CD4-positive, alpha-beta memory T cell (primary cell): ENCODE data around the gene GALNTL6. TPM values are rescaled to one million over a fixed set of nuclear protein-coding genes. Genes with fewer than 3 reads are reported as not detected.

Experiments
- CTCF ChIA-PET: fragments of 350-600 bp; sonication (Branson Sonifier 250); formaldehyde crosslinking; loops from one replicate; lab custom pipeline; 2021; ENCODE audit warnings: inconsistent platforms; ENCODE audit not compliant: partially characterized antibody; lab: Charles Lee
- POLR2A ChIA-PET: fragments of 350-600 bp; sonication (Branson Sonifier 250); formaldehyde crosslinking; loops from one replicate; lab custom pipeline; 2021; ENCODE audit not compliant: partially characterized antibody; lab: Charles Lee
- DNase-seq, 5 donors: peaks; one replicate each; pipeline versions ENCODE4 v3.0.0 to v3.0.0-alpha.2; 2020 to 2022; ENCODE audit warnings: mixed read lengths in 1 of 5
- H3K27ac ChIP-seq: one replicate; pipeline ENCODE4 v1.7.0; 2013; ENCODE audit warnings: low read depth, low read length
- H3K27me3 ChIP-seq: 2 replicates; pipeline ENCODE4 v1.7.0; 2013; ENCODE audit warnings: mild to moderate bottlenecking, low read length, moderate library complexity; ENCODE audit not compliant: insufficient read depth
- H3K36me3 ChIP-seq: 2 replicates; pipeline ENCODE4 v1.7.0; 2013; ENCODE audit warnings: mild to moderate bottlenecking, low read length, moderate library complexity; ENCODE audit not compliant: insufficient read depth
- H3K4me1 ChIP-seq: 2 replicates; pipeline ENCODE4 v1.7.0; 2013; ENCODE audit warnings: mild to moderate bottlenecking, low read length, moderate library complexity; ENCODE audit not compliant: insufficient read depth
- H3K4me3 ChIP-seq, 2 donors: one replicate each; pipeline ENCODE4 v1.7.0; 2013; ENCODE audit warnings: low read length in 2 of 2, mild to moderate bottlenecking in 1 of 2
- H3K9me3 ChIP-seq, 2 donors: one replicate each; pipeline ENCODE4 v1.7.0; 2013; ENCODE audit warnings: low read length in 2 of 2, control low read depth in 1 of 2; ENCODE audit not compliant: control insufficient read depth in 1 of 2
- H3K27ac Mint-ChIP-seq, 7 donors: one replicate each; pipeline ENCODE4 v1.8.0; 2020 to 2021; ENCODE audit warnings: mixed read lengths in 7 of 7, mild to moderate bottlenecking in 6 of 7, inconsistent platforms in 3 of 7, moderate library complexity in 3 of 7
- H3K27me3 Mint-ChIP-seq, 2 donors: one replicate each; pipeline ENCODE4 v1.8.0; 2020 to 2021; ENCODE audit warnings: mixed read lengths in 2 of 2
- H3K36me3 Mint-ChIP-seq, 2 donors: one replicate each; pipeline ENCODE4 v1.8.0; 2020 to 2021; ENCODE audit warnings: mixed read lengths in 2 of 2, inconsistent platforms in 1 of 2, mild to moderate bottlenecking in 1 of 2
- H3K4me1 Mint-ChIP-seq, 4 donors: one replicate each; pipeline ENCODE4 v1.8.0; 2020 to 2021; ENCODE audit warnings: mixed read lengths in 4 of 4, mild to moderate bottlenecking in 1 of 4
- H3K4me3 Mint-ChIP-seq, 8 donors: one replicate each; pipeline ENCODE4 v1.8.0; 2020 to 2021; ENCODE audit warnings: mixed read lengths in 8 of 8, mild to moderate bottlenecking in 7 of 8, moderate library complexity in 6 of 8, inconsistent platforms in 3 of 8
- H3K9me3 Mint-ChIP-seq, 8 donors: one replicate each; pipeline ENCODE4 v1.8.0; 2020 to 2021; ENCODE audit warnings: mixed read lengths in 8 of 8, mild to moderate bottlenecking in 5 of 8, inconsistent platforms in 3 of 8, moderate library complexity in 1 of 8
- intact Hi-C: fragments of 100-400 bp; cut with micrococcal nuclease; formaldehyde crosslinking; loops from one replicate; pipeline ENCODE4 v1.15.1; 2023
- polyA plus RNA-seq, 2 donors: library from polyadenylated mRNA; unstranded; fragments of 300-500 nt; fragmentation: Illumina TruSeq; gene quantifications; one replicate each; pipeline ENCODE4 v1.2.3, GENCODE V29; 2021
- total RNA-seq, 2 experiments: library from RNA; stranded (reverse); gene quantifications; one replicate each; pipeline ENCODE4 v1.2.3, GENCODE V29; 2021

Gene GALNTL6
- total and polyA plus RNA-seq, 4 experiments from 2014 or later: not detected

DNA sequence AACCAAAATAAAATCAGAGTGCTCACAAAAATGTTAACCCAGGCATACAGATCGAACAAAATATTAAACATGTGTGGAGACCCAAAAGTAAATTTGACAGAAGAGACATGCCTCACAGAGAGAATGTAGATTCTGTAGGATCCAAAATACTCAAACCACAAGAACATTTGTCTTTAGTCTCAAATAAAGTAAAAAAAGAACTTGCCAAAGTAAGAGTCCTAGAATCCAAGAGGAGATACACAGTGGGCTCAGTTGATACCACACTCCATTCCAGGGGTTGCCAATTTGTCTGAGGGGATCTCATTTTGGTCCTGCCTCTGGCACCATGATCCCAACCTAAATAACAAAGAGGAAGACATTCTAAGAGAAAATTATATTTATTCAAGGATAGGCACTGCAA lies 316.4 kb downstream of the GALNTL6 start:
- intact Hi-C loops: no loop called here
- H3K4me3 Mint-ChIP-seq: no peak overlapping the region
- H3K36me3 ChIP-seq: no peaks in the 10 kb centered on the region
- H3K4me1 Mint-ChIP-seq: no peaks in the 10 kb centered on the region
- H3K27me3 Mint-ChIP-seq: no peaks in the 10 kb centered on the region
- H3K27ac ChIP-seq: no peak overlapping the region
- H3K27me3 ChIP-seq: no peaks in the 10 kb centered on the region
- H3K36me3 Mint-ChIP-seq: no peaks in the 10 kb centered on the region
- peaks cover 0 to 9% (median 4%) of the 10 kb centered on the region in 8 donors for H3K9me3 Mint-ChIP-seq
- ChIA-PET POLR2A (no interaction called here), CTCF (no interaction called here)
- H3K4me1 ChIP-seq: no peaks in the 10 kb centered on the region
- H3K27ac Mint-ChIP-seq: no peak overlapping the region
- no peak overlapping the region for H3K4me3 ChIP-seq
- no peak for DNase-seq
- H3K9me3 ChIP-seq: peaks cover 0 to 3% of the 10 kb centered on the region in 2 donors

DNA sequence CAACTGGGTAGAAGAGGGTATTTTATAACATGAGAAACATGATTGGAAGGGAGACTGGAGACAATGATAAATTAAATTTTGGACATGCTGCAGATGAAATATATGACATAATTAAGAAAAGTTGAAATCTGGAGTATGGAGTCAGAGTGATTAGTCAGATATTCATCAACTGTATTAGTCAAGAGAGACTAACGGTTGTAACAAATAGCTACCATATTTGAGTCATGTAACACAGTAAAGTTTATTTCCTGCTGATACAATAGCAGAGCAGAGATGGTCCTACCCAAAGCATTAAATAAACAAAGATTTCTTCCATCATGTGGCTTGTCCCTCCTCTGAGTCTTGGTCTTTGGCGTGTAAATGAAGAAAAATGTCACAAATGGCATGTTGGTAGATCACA lies 321.3 kb downstream of the GALNTL6 start:
- no peak for DNase-seq
- peaks cover 0 to 7% (median 4%) of the 10 kb centered on the region in 8 donors for H3K9me3 Mint-ChIP-seq
- Histone ChIP-seq H3K27me3 (no peaks in the 10 kb centered on the region), H3K36me3 (no peaks in the 10 kb centered on the region), H3K27ac (no peak overlapping the region), H3K4me1 (no peaks in the 10 kb centered on the region), H3K4me3 (no peak overlapping the region), H3K9me3 (peaks cover 0 to 3% of the 10 kb centered on the region in 2 donors)
- H3K27me3 Mint-ChIP-seq: no peaks in the 10 kb centered on the region
- POLR2A ChIA-PET: no interaction called here
- no peaks in the 10 kb centered on the region for H3K36me3 Mint-ChIP-seq
- intact Hi-C loops: no loop called here
- H3K27ac Mint-ChIP-seq: no peak overlapping the region
- H3K4me3 Mint-ChIP-seq: no peak overlapping the region
- CTCF ChIA-PET: no interaction called here
- no peaks in the 10 kb centered on the region for H3K4me1 Mint-ChIP-seq

DNA sequence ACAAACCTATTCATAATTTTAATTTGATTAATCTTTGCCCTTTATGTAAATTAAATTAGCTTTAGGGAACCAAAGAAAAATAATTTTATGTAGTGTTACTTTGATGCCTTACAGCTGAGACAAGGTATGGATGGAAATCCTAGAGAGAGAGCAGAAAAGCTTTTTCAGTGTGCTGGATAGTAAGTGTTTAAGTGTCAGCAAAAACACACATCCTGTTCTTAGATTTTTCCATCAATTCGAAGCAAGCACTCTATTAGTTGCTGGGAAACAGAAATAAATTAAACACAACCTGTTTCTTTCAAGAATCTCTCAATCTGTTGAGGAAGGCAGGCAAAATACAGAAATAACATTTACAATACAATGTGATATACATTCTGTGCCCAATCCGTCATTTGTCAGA lies 327.8 kb downstream of the GALNTL6 start:
- Mint-ChIP-seq H3K4me1 (no peaks in the 10 kb centered on the region), H3K27ac (no peak overlapping the region), H3K27me3 (no peaks in the 10 kb centered on the region), H3K4me3 (no peak overlapping the region), H3K36me3 (no peaks in the 10 kb centered on the region), H3K9me3 (peaks cover 0 to 4% (median 0%) of the 10 kb centered on the region in 8 donors)
- intact Hi-C loops: no loop called here
- Histone ChIP-seq H3K27me3 (no peaks in the 10 kb centered on the region), H3K36me3 (no peaks in the 10 kb centered on the region), H3K27ac (no peak overlapping the region), H3K9me3 (no peaks in the 10 kb centered on the region), H3K4me3 (no peak overlapping the region), H3K4me1 (no peaks in the 10 kb centered on the region)
- ChIA-PET POLR2A (no interaction called here), CTCF (no interaction called here)
- DNase-seq: no peak

DNA sequence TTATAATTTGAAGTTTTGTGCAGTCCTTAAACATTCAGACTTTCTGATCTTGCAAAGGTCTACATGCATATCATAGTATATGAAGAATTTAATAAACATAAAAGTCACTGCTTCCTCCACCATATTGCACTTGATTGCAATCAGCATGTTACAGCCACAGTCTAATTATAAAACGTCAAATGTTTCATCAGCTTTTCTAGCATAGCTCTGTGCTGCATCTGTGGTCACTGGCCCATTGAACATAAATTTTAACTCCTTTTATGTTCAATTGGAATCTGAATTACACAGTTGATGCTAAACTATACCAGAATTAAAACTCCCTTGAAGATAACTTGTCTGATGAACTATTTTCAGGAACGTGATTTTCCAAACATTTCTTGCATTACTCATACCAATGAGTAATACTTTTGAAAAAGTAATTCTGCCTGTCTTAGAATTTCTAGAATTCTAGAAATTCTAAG lies 329.1 kb downstream of the GALNTL6 start:
- Histone ChIP-seq H3K27me3 (no peaks in the 10 kb centered on the region), H3K9me3 (no peaks in the 10 kb centered on the region), H3K4me1 (no peaks in the 10 kb centered on the region), H3K4me3 (no peak overlapping the region), H3K27ac (no peak overlapping the region), H3K36me3 (no peaks in the 10 kb centered on the region)
- H3K27me3 Mint-ChIP-seq: no peaks in the 10 kb centered on the region
- H3K4me3 Mint-ChIP-seq: no peak overlapping the region
- peaks cover 0 to 3% (median 0%) of the 10 kb centered on the region in 8 donors for H3K9me3 Mint-ChIP-seq
- CTCF ChIA-PET: no interaction called here
- intact Hi-C loops: no loop called here
- no peaks in the 10 kb centered on the region for H3K4me1 Mint-ChIP-seq
- H3K36me3 Mint-ChIP-seq: no peaks in the 10 kb centered on the region
- no peak for DNase-seq
- no peak overlapping the region for H3K27ac Mint-ChIP-seq
- POLR2A ChIA-PET: no interaction called here

DNA sequence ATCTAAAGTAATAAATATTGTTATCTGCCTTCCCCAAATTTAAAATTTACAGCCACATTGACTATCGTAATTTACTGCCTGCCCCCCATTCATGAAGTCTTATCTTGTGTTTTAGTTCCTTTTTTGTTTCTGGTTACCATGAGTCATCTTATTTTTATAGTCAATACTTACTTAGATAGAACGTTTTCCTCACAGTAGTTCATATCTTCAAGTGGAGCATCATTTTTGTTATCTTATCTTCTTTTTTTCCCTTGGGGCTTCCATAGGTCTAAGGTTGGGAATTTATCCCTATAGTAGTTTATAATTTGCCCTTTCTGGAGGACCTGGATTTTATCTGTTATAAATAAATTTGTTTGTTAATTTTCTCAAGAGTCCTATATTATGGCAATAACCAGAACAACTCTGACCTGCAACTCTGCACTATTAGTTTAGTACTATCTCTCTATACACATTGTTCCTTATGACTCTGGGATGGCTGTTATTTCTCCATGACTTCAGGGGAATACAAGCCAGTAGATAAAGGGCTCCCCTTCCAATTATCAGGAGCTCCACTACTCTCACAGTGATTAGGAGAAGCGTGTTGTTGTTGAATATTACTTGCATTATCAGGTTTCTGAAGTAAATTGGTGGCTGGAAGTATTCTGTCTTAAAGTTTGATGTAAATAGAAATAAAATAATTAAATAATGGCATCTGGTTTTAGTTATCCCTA lies 330.6 kb downstream of the GALNTL6 start:
- Histone ChIP-seq H3K36me3 (no peaks in the 10 kb centered on the region), H3K9me3 (no peaks in the 10 kb centered on the region), H3K4me3 (no peak overlapping the region), H3K27ac (no peak overlapping the region), H3K4me1 (no peaks in the 10 kb centered on the region), H3K27me3 (no peaks in the 10 kb centered on the region)
- intact Hi-C loops: no loop called here
- Mint-ChIP-seq H3K4me1 (no peaks in the 10 kb centered on the region), H3K9me3 (peaks cover 0 to 6% (median 0%) of the 10 kb centered on the region in 8 donors), H3K27ac (no peak overlapping the region), H3K36me3 (no peaks in the 10 kb centered on the region), H3K4me3 (no peak overlapping the region), H3K27me3 (no peaks in the 10 kb centered on the region)
- POLR2A ChIA-PET: no interaction called here
- CTCF ChIA-PET: no interaction called here
- DNase-seq: no peak

DNA sequence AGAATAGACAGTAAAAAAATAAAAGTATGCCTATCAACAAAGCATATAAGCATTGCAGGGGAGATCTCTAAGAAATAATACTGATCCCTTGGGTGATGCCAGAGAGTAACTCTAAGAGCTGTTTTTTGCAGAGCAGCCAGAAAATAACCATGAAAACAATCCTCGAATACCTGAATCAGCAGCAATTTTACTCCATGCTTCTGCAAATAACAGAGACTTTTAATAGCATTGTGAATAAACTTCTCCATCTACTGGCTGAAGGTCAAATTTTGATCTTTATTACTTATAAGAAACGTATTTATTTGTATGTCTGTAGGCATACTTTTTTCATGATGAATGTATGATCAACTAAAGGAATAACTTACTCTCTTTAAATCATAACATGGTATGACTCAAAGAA lies 334.5 kb downstream of the GALNTL6 start:
- DNase-seq: no peak
- no peaks in the 10 kb centered on the region for H3K27me3 ChIP-seq
- no peaks in the 10 kb centered on the region for H3K4me1 ChIP-seq
- Mint-ChIP-seq H3K27me3 (no peaks in the 10 kb centered on the region), H3K36me3 (no peaks in the 10 kb centered on the region), H3K9me3 (peaks cover 0 to 10% (median 1%) of the 10 kb centered on the region in 8 donors), H3K4me1 (no peaks in the 10 kb centered on the region), H3K27ac (no peak overlapping the region), H3K4me3 (no peak overlapping the region)
- H3K27ac ChIP-seq: no peak overlapping the region
- intact Hi-C loops: no loop called here
- POLR2A ChIA-PET: no interaction called here
- no peak overlapping the region for H3K4me3 ChIP-seq
- CTCF ChIA-PET: no interaction called here
- no peaks in the 10 kb centered on the region for H3K36me3 ChIP-seq
- no peaks in the 10 kb centered on the region for H3K9me3 ChIP-seq

DNA sequence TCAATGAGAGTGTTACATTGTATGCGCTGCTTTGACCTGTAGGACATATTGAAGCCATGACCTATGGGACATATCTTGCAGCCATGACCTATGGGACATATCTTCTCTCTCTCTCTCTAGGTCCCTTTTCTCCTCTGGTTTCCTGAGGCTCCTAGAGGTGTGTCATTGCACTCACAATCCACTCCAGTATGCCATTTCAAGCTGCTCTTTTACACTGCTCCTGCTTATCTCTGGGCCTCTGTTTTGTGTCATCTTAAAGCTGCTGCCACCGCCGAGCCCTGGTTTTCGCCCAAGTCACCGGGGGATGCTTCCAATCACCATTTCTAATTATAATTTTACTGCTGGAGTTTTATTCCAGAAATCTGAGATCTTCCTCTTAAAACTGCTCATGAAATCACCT lies 336.1 kb downstream of the GALNTL6 start:
- Mint-ChIP-seq H3K4me3 (no peak overlapping the region), H3K36me3 (no peaks in the 10 kb centered on the region), H3K27me3 (no peaks in the 10 kb centered on the region), H3K9me3 (peaks cover 0 to 14% (median 3%) of the 10 kb centered on the region in 8 donors), H3K27ac (peak overlapping the region in 1 of 7 donors; percentile 14), H3K4me1 (no peaks in the 10 kb centered on the region)
- no peaks in the 10 kb centered on the region for H3K27me3 ChIP-seq
- H3K27ac ChIP-seq: no peak overlapping the region
- H3K4me3 ChIP-seq: no peak overlapping the region
- intact Hi-C loops: no loop called here
- no peak for DNase-seq
- no peaks in the 10 kb centered on the region for H3K4me1 ChIP-seq
- CTCF ChIA-PET: no interaction called here
- no peaks in the 10 kb centered on the region for H3K36me3 ChIP-seq
- no peaks in the 10 kb centered on the region for H3K9me3 ChIP-seq
- POLR2A ChIA-PET: no interaction called here
